ENCODE results near the gene PSMD6. TPM values are rescaled to one million over a fixed set of nuclear protein-coding genes. Genes with fewer than 3 reads are reported as not detected.

PSMD6 gene
- total RNA-seq, 1 experiment from 2014 or later = 78.7 TPM

GRCh38 chr3:63968612-63969350 is 54.5 kb downstream of the PSMD6 start:
- CTCF ChIA-PET = no interaction called here
- no peak for DNase-seq (ENCODE audit: low read depth, low spot score)
- intact Hi-C loops (cut with micrococcal nuclease) = no loop called here

GRCh38 chr3:63967675-63968611 is 55.4 kb downstream of the PSMD6 start:
- intact Hi-C loops (cut with micrococcal nuclease) = no loop called here
- H3K79me2 ChIP-seq (ENCODE audit: insufficient read depth, low read length) = peaks cover 43% of the 10 kb centered on the region
- POLR2A ChIA-PET = no interaction called here
- TF ChIP-seq POLR2AphosphoS5 (IDR thresholded peaks at IDR 0.05; ENCODE audit: low read depth, low read length) = no peak
- no peak for TF ChIP-seq ZNF274 (IDR thresholded peaks at IDR 0.05; ENCODE audit: low read depth, low read length)
- no peak for TF ChIP-seq EZH2phosphoT487 (IDR thresholded peaks at IDR 0.05; ENCODE audit: borderline replicate concordance)
- TF ChIP-seq, protein P1, sequence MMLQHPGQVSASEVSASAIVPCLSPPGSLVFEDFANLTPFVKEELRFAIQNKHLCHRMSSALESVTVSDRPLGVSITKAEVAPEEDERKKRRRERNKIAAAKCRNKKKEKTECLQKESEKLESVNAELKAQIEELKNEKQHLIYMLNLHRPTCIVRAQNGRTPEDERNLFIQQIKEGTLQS (IDR thresholded peaks at IDR 0.05) = no peak
- no peak for TF ChIP-seq RAD21 (IDR thresholded peaks at IDR 0.05; ENCODE audit: low read depth)
- TF ChIP-seq, protein P2, sequence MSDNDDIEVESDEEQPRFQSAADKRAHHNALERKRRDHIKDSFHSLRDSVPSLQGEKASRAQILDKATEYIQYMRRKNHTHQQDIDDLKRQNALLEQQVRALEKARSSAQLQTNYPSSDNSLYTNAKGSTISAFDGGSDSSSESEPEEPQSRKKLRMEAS (IDR thresholded peaks at IDR 0.05) = no peak
- TF ChIP-seq ZFX (IDR thresholded peaks at IDR 0.05) = no peak
- H3K9me2 ChIP-seq (ENCODE audit: insufficient read depth) = no peaks in the 10 kb centered on the region
- no peak overlapping the region for H3K4me3 ChIP-seq (replicated peaks in 1 of 2; ENCODE audit: low read depth in 1 of 2, low read length in 2 of 2)
- no peaks in the 10 kb centered on the region; a peak in 1 of 4 replicates for H3K36me3 ChIP-seq (ENCODE audit: control insufficient read depth in 1 of 2, insufficient read depth in 2 of 2, low read length in 2 of 2)
- ATAC-seq (no peak), DNase-seq (ENCODE audit: low read depth, low spot score) (no peak)
- CTCF ChIA-PET = no interaction called here
- 0 out of 4 replicates have a peak, but pooled peaks cover 0 to 5% of the 10 kb centered on the region in 2 experiments for H3K4me1 ChIP-seq (ENCODE audit: control insufficient read depth in 1 of 2, insufficient read depth in 2 of 2, low read length in 2 of 2)
- no peaks in the 10 kb centered on the region for H3K27me3 ChIP-seq (ENCODE audit: insufficient read depth, low read length)
- no peak overlapping the region for H3K27ac ChIP-seq (ENCODE audit: low read depth, low read length)
- no peaks in the 10 kb centered on the region for H3K9me3 ChIP-seq (ENCODE audit: control insufficient read depth in 1 of 2, insufficient read depth in 1 of 2, low read depth in 1 of 2, low read length in 2 of 2)
- no peak overlapping the region for H2AFZ ChIP-seq (ENCODE audit: low read depth, low read length, poor library complexity, severe bottlenecking)
- no peak overlapping the region for H3K9ac ChIP-seq (ENCODE audit: low read length)
- RAD21 ChIA-PET (ENCODE audit: low non-redundant PET in 1 of 2, low total read pairs in 2 of 2, uncharacterized antibody in 2 of 2, unreplicated experiment in 2 of 2) = no interaction called here
- peaks cover 11% of the 10 kb centered on the region; the same call in 1 of the 2 replicates for H4K20me1 ChIP-seq (ENCODE audit: insufficient read depth)
- BruUV-seq (replicated peaks) = no TSS peak
- no peak overlapping the region for H3K4me2 ChIP-seq (ENCODE audit: low read length)

More at GRCh38 chr3:63968612-63969350, 54.5 kb downstream of the PSMD6 start:
- Histone ChIP-seq H3K4me1 (ENCODE audit: control insufficient read depth in 1 of 2, insufficient read depth in 2 of 2, low read length in 2 of 2) (0 out of 4 replicates have a peak, but pooled peaks cover 0 to 5% of the 10 kb centered on the region in 2 experiments), H3K4me3 (replicated peaks in 1 of 2; ENCODE audit: low read depth in 1 of 2, low read length in 2 of 2) (no peak overlapping the region), H3K79me2 (ENCODE audit: insufficient read depth, low read length) (peaks cover 43% of the 10 kb centered on the region), H2AFZ (ENCODE audit: low read depth, low read length, poor library complexity, severe bottlenecking) (no peak overlapping the region), H3K9me3 (ENCODE audit: control insufficient read depth in 1 of 2, insufficient read depth in 1 of 2, low read depth in 1 of 2, low read length in 2 of 2) (no peaks in the 10 kb centered on the region), H3K27ac (ENCODE audit: low read depth, low read length) (no peak overlapping the region), H3K27me3 (ENCODE audit: insufficient read depth, low read length) (no peaks in the 10 kb centered on the region), H3K9ac (ENCODE audit: low read length) (no peak overlapping the region), H3K4me2 (ENCODE audit: low read length) (no peak overlapping the region), H3K36me3 (ENCODE audit: control insufficient read depth in 1 of 2, insufficient read depth in 2 of 2, low read length in 2 of 2) (no peaks in the 10 kb centered on the region; a peak in 1 of 4 replicates), H4K20me1 (ENCODE audit: insufficient read depth) (peaks cover 11% of the 10 kb centered on the region; the same call in 1 of the 2 replicates), H3K9me2 (ENCODE audit: insufficient read depth) (no peaks in the 10 kb centered on the region)
- no peak for TF ChIP-seq CBX3 (IDR thresholded peaks at IDR 0.05; ENCODE audit: low read depth)
- no peak for TF ChIP-seq FOSL1 (IDR thresholded peaks at IDR 0.05; ENCODE audit: low read depth)
- TF ChIP-seq ZFX (IDR thresholded peaks at IDR 0.05) = no peak
- TF ChIP-seq EZH2phosphoT487 (IDR thresholded peaks at IDR 0.05; ENCODE audit: borderline replicate concordance) = no peak
- TF ChIP-seq POLR2AphosphoS5 (IDR thresholded peaks at IDR 0.05; ENCODE audit: low read depth, low read length) = no peak
- no TSS peak for BruUV-seq (replicated peaks)
- POLR2A ChIA-PET = no interaction called here
- ATAC-seq = no peak
- RAD21 ChIA-PET (ENCODE audit: low non-redundant PET in 1 of 2, low total read pairs in 2 of 2, uncharacterized antibody in 2 of 2, unreplicated experiment in 2 of 2) = no interaction called here

Measured in HCT116 (cell line).